ENCODE data around the gene IGSF21. TPM values are rescaled to one million over a fixed set of nuclear protein-coding genes. Genes with fewer than 3 reads are reported as not detected.

Gene IGSF21
- total RNA-seq, 2 donors from 2014 or later, result 4.6 to 8.5 TPM

GRCh38 chr1:18062185-18062584 lies 45.4 kb upstream of the IGSF21 start:
- intact Hi-C loops (cut with DNase I), result no loop called here
- WGBS, result 58% methylated on average over 3 of the region's 3 CpGs
- no peaks in the 10 kb centered on the region for H3K36me3 ChIP-seq
- no peak overlapping the region for H3K27ac ChIP-seq
- TF ChIP-seq POLR2AphosphoS5 (IDR thresholded peaks at IDR 0.05) (no peak), CTCF (IDR thresholded peaks at IDR 0.05) (no peak)
- no peak for DNase-seq (ENCODE audit: low spot score)
- H3K4me1 ChIP-seq (replicated peaks), result no peaks in the 10 kb centered on the region
- H3K27me3 ChIP-seq (replicated peaks; ENCODE audit: insufficient read depth), result peaks cover under 1% of the 10 kb centered on the region
- no peak overlapping the region for H3K4me3 ChIP-seq
- no peaks in the 10 kb centered on the region for H3K9me3 ChIP-seq

GRCh38 chr1:18064534-18064933 lies 43.1 kb upstream of the IGSF21 start:
- TF ChIP-seq POLR2A (IDR thresholded peaks at IDR 0.05), result no peak
- TF ChIP-seq CTCF (IDR thresholded peaks at IDR 0.05), result no peak
- TF ChIP-seq POLR2AphosphoS5 (IDR thresholded peaks at IDR 0.05), result peak; percentile 6
- H3K36me3 ChIP-seq, result no peaks in the 10 kb centered on the region
- H3K4me1 ChIP-seq (replicated peaks), result no peaks in the 10 kb centered on the region
- no peak for DNase-seq (ENCODE audit: low spot score)
- H3K27ac ChIP-seq, result no peak overlapping the region
- 6% methylated on average over 7 of the region's 7 CpGs for WGBS
- no peaks in the 10 kb centered on the region for H3K27me3 ChIP-seq (replicated peaks; ENCODE audit: insufficient read depth)
- no peaks in the 10 kb centered on the region for H3K9me3 ChIP-seq
- intact Hi-C loops (cut with DNase I), result no loop called here
- no peak overlapping the region for H3K4me3 ChIP-seq

- intact Hi-C loops (cut with DNase I), result no loop called here
- Histone ChIP-seq H3K27ac (no peak overlapping the region), H3K4me3 (no peak overlapping the region), H3K9me3 (no peaks in the 10 kb centered on the region), H3K27me3 (replicated peaks; ENCODE audit: insufficient read depth) (no peaks in the 10 kb centered on the region), H3K4me1 (replicated peaks) (no peaks in the 10 kb centered on the region), H3K36me3 (no peaks in the 10 kb centered on the region)
- DNase-seq (ENCODE audit: low spot score), result no peak
- no peak for TF ChIP-seq CTCF (IDR thresholded peaks at IDR 0.05)
- no peak for TF ChIP-seq POLR2A (IDR thresholded peaks at IDR 0.05)
- TF ChIP-seq POLR2AphosphoS5 (IDR thresholded peaks at IDR 0.05), result no peak
- WGBS, result 69% methylated on average over 5 of the region's 5 CpGs
These were observed 41.0 kb upstream of the IGSF21 start for GRCh38 chr1:18066576-18066975.

GRCh38 chr1:18069903-18070302 lies 37.7 kb upstream of the IGSF21 start:
- TF ChIP-seq CTCF (IDR thresholded peaks at IDR 0.05) (no peak), POLR2AphosphoS5 (IDR thresholded peaks at IDR 0.05) (no peak), POLR2A (IDR thresholded peaks at IDR 0.05) (no peak)
- Histone ChIP-seq H3K27me3 (replicated peaks; ENCODE audit: insufficient read depth) (no peaks in the 10 kb centered on the region), H3K9me3 (no peaks in the 10 kb centered on the region), H3K4me3 (no peak overlapping the region), H3K27ac (no peak overlapping the region), H3K4me1 (replicated peaks) (no peaks in the 10 kb centered on the region), H3K36me3 (no peaks in the 10 kb centered on the region)
- intact Hi-C loops (cut with DNase I), result no loop called here
- WGBS, result 32% methylated on average over 4 of the region's 4 CpGs
- no peak for DNase-seq (ENCODE audit: low spot score)

- H3K27ac ChIP-seq, result no peak overlapping the region
- no peak overlapping the region for H3K4me3 ChIP-seq
- no peaks in the 10 kb centered on the region for H3K36me3 ChIP-seq
- no peaks in the 10 kb centered on the region for H3K9me3 ChIP-seq
- TF ChIP-seq POLR2AphosphoS5 (IDR thresholded peaks at IDR 0.05), result no peak
- no peak for TF ChIP-seq CTCF (IDR thresholded peaks at IDR 0.05)
- TF ChIP-seq POLR2A (IDR thresholded peaks at IDR 0.05), result no peak
- WGBS, result 66% methylated on average over 9 of the region's 9 CpGs
- intact Hi-C loops (cut with DNase I), result no loop called here
- DNase-seq (ENCODE audit: low spot score), result no peak
- no peaks in the 10 kb centered on the region for H3K27me3 ChIP-seq (replicated peaks; ENCODE audit: insufficient read depth)
- H3K4me1 ChIP-seq (replicated peaks), result no peaks in the 10 kb centered on the region
These were observed 35.5 kb upstream of the IGSF21 start for GRCh38 chr1:18072066-18072465.

All from prostate gland (tissue), 2 donors.